HepG2 (cell line): ENCODE measurements around the gene DNM3. TPM values are rescaled to one million over a fixed set of nuclear protein-coding genes. Genes with fewer than 3 reads are reported as not detected.

ENCODE experiments used
- EZH2 ChIP-seq: conservative IDR thresholded peaks from 2 replicates; pipeline ENCODE4 v1.6.1; 2012; ENCODE audit warnings: mild to moderate bottlenecking, low read depth, low read length, moderate library complexity
- HNRNPH1 ChIP-seq: fragments of 200-400 bp; formaldehyde crosslinking; optimal IDR thresholded peaks from 2 replicates; pipeline ENCODE3; 2017; ENCODE audit warnings: mild to moderate bottlenecking, low read depth, low read length
- JUN ChIP-seq: sonication (generic); formaldehyde crosslinking; IDR thresholded peaks from 2 replicates; pipeline ENCODE4 v1.4.0; 2020; ENCODE audit warnings: mild to moderate bottlenecking, missing genetic modification reagents
- KAT8 ChIP-seq: IDR thresholded peaks from 2 replicates; pipeline ENCODE4 v1.6.1; 2016; ENCODE audit warnings: missing genetic modification reagents, missing compliant biosample characterization
- KDM2A ChIP-seq: sonication (generic); formaldehyde crosslinking; IDR thresholded peaks from 2 replicates; pipeline ENCODE4 v1.4.0; 2020; ENCODE audit warnings: low read depth, missing genetic modification reagents, borderline replicate concordance
- MTA3 ChIP-seq: sonication (generic); formaldehyde crosslinking; IDR thresholded peaks from 2 replicates; pipeline ENCODE4 v1.4.0; 2020; ENCODE audit warnings: missing genetic modification reagents
- NFE2L2 ChIP-seq: fragments of 150-350 bp; IDR thresholded peaks from 2 replicates; pipeline ENCODE4 v1.6.1; 2014; ENCODE audit warnings: low read length
- NR2F1 ChIP-seq, 2 experiments: fragments of 450-650 bp in 1 of 2; formaldehyde crosslinking in 1 of 2; IDR thresholded peaks; 2 replicates each; pipeline versions ENCODE4 v1.5.0 to v1.6.1; 2016 to 2020; ENCODE audit warnings: mild to moderate bottlenecking in 1 of 2, missing compliant biosample characterization in 1 of 2, missing genetic modification reagents in 1 of 2, moderate library complexity in 1 of 2
- REXO4 ChIP-seq: sonication (generic); formaldehyde crosslinking; IDR thresholded peaks from 2 replicates; pipeline ENCODE4 v1.8.0; 2022; ENCODE audit warnings: missing genetic modification reagents, mild to moderate bottlenecking, borderline replicate concordance
- RFXAP ChIP-seq: sonication (generic); formaldehyde crosslinking; IDR thresholded peaks from 2 replicates; pipeline ENCODE4 v1.4.0; 2020; ENCODE audit warnings: missing genetic modification reagents, borderline replicate concordance
- XRCC5 ChIP-seq: fragments of 200-400 bp; formaldehyde crosslinking; optimal IDR thresholded peaks from 2 replicates; pipeline ENCODE3; 2017; ENCODE audit warnings: mild to moderate bottlenecking, low read length
- ZMAT3 ChIP-seq: sonication (generic); formaldehyde crosslinking; conservative IDR thresholded peaks from 2 replicates; pipeline ENCODE4 v1.7.0; 2021; ENCODE audit warnings: missing genetic modification reagents
- ZNF138 ChIP-seq: sonication (generic); formaldehyde crosslinking; IDR thresholded peaks from 2 replicates; pipeline ENCODE4 v1.5.0; 2020; ENCODE audit warnings: mild to moderate bottlenecking, low read depth, missing genetic modification reagents
- ZNF207 ChIP-seq: fragments of 450-650 bp; IDR thresholded peaks from 2 replicates; pipeline ENCODE4 v1.6.1; 2016; ENCODE audit warnings: antibody characterized with exemption, borderline replicate concordance
- ZNF225 ChIP-seq: sonication (generic); formaldehyde crosslinking; IDR thresholded peaks from 2 replicates; pipeline ENCODE4 v1.4.0; 2020; ENCODE audit warnings: mild to moderate bottlenecking, missing genetic modification reagents
- ZNF24 ChIP-seq: fragments of 450-650 bp; IDR thresholded peaks from 2 replicates; pipeline ENCODE4 v1.6.1; 2017; ENCODE audit warnings: antibody characterized with exemption, mild to moderate bottlenecking
- ZNF275 ChIP-seq: sonication (generic); formaldehyde crosslinking; IDR thresholded peaks from 2 replicates; pipeline ENCODE4 v1.8.0; 2022; ENCODE audit warnings: missing genetic modification reagents, mild to moderate bottlenecking, inconsistent platforms, borderline replicate concordance
- ZNF572 ChIP-seq: sonication (generic); formaldehyde crosslinking; IDR thresholded peaks from 2 replicates; pipeline ENCODE4 v1.5.1; 2020; ENCODE audit warnings: mild to moderate bottlenecking, missing genetic modification reagents
- ZNF724P ChIP-seq: sonication (generic); formaldehyde crosslinking; IDR thresholded peaks from 2 replicates; pipeline ENCODE4 v1.8.0; 2022; ENCODE audit warnings: missing genetic modification reagents, borderline replicate concordance
- ZNF777 ChIP-seq: sonication (generic); formaldehyde crosslinking; IDR thresholded peaks from 2 replicates; pipeline ENCODE4 v1.4.0; 2020; ENCODE audit warnings: missing genetic modification reagents
- polyA plus RNA-seq, 8 experiments: library from polyadenylated mRNA; depleted of rRNA in 3 of 8; stranded (reverse) in 7 of 8; unstranded in 1 of 8; fragments of >200 nt; fragmentation: Illumina TruSeq in 4 of 8; extraction: Trizol in 4 of 8; gene quantifications; 2 replicates each; pipeline versions ENCODE4 v1.2.1 to v1.2.3, GENCODE V29; 2011 to 2016; ENCODE audit warnings: low read depth in 4 of 8, missing spikeins in 1 of 8, mixed read lengths in 1 of 8; ENCODE audit not compliant: insufficient read depth in 1 of 8
- total RNA-seq, 5 experiments: library from RNA; depleted of rRNA; stranded (reverse); fragments of >200 nt; fragmentation: Illumina TruSeq; extraction: Trizol; gene quantifications; 2 replicates each; pipeline ENCODE4 v1.2.3, GENCODE V29; 2016; ENCODE audit warnings: low read depth in 1 of 5
- TF ChIP-seq, protein P1 (sequence below): sonication (generic); IDR thresholded peaks from 2 replicates; pipeline ENCODE4 v1.6.1; 2016; ENCODE audit warnings: low read depth, borderline replicate concordance
- TF ChIP-seq, protein P2 (sequence below): sonication (generic); formaldehyde crosslinking; IDR thresholded peaks from 2 replicates; pipeline ENCODE4 v1.9.0; 2021; ENCODE audit warnings: missing genetic modification reagents, borderline replicate concordance
- TF ChIP-seq, protein P3 (sequence below): sonication (generic); formaldehyde crosslinking; IDR thresholded peaks from 2 replicates; pipeline ENCODE4 v1.4.0; 2020; ENCODE audit warnings: missing genetic modification reagents, borderline replicate concordance

Gene DNM3
- total and polyA plus RNA-seq, 2 of the 13 experiments (the other 11 are each of a cell fraction or from before 2014, with no cell fraction given), result 0.05 TPM; not detected in 1

DNA sequence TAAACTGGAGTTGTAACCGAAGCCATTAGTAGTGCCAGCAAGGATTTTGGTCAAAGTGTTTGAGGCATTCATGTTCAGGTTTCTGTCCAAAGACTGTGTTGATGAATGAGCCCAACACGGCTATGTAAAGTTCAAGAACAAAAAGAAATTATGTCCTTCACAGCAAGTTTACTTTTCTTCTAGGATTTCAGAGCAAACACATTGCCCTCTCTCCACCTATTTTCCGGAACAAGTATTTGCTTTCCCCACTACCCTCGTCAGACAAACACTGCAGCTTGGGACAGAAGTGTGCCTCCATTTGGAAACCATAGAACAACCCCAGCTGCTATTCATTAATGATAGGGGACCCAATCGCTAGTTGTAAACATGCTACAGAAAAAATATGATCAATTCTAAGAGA lies 427.8 kb downstream of the DNM3 start (continued):
- TF ChIP-seq ZNF275 (CRISPR knock-in tag), result no peak
- TF ChIP-seq NR2F1 (CRISPR knock-in tag; IDR thresholded peaks at IDR 0.05), result no peak
- no peak for TF ChIP-seq MTA3 (CRISPR knock-in tag)
- TF ChIP-seq REXO4 (CRISPR knock-in tag), result no peak
- TF ChIP-seq, protein P1, sequence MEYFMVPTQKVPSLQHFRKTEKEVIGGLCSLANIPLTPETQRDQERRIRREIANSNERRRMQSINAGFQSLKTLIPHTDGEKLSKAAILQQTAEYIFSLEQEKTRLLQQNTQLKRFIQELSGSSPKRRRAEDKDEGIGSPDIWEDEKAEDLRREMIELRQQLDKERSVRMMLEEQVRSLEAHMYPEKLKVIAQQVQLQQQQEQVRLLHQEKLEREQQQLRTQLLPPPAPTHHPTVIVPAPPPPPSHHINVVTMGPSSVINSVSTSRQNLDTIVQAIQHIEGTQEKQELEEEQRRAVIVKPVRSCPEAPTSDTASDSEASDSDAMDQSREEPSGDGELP, result peak; percentile 32; the same call in 1 of the 2 replicates
- no peak for TF ChIP-seq ZNF207
- TF ChIP-seq ZNF572 (CRISPR knock-in tag), result no peak
- no peak for TF ChIP-seq ZNF724P (CRISPR knock-in tag)
- TF ChIP-seq KDM2A (CRISPR knock-in tag), result no peak
- TF ChIP-seq ZNF24, result no peak
- TF ChIP-seq, protein P2, sequence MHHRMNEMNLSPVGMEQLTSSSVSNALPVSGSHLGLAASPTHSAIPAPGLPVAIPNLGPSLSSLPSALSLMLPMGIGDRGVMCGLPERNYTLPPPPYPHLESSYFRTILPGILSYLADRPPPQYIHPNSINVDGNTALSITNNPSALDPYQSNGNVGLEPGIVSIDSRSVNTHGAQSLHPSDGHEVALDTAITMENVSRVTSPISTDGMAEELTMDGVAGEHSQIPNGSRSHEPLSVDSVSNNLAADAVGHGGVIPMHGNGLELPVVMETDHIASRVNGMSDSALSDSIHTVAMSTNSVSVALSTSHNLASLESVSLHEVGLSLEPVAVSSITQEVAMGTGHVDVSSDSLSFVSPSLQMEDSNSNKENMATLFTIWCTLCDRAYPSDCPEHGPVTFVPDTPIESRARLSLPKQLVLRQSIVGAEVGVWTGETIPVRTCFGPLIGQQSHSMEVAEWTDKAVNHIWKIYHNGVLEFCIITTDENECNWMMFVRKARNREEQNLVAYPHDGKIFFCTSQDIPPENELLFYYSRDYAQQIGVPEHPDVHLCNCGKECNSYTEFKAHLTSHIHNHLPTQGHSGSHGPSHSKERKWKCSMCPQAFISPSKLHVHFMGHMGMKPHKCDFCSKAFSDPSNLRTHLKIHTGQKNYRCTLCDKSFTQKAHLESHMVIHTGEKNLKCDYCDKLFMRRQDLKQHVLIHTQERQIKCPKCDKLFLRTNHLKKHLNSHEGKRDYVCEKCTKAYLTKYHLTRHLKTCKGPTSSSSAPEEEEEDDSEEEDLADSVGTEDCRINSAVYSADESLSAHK, result no peak
- TF ChIP-seq ZNF225 (CRISPR knock-in tag), result no peak
- no peak for TF ChIP-seq HNRNPH1
- TF ChIP-seq ZNF777 (CRISPR knock-in tag), result no peak
- no peak for TF ChIP-seq JUN
- no peak for TF ChIP-seq ZMAT3 (CRISPR knock-in tag)
- TF ChIP-seq KAT8 (CRISPR knock-in tag), result peak; percentile 36; the same call in 1 of the 2 replicates
- TF ChIP-seq RFXAP (CRISPR knock-in tag), result no peak
- no peak for TF ChIP-seq XRCC5
- no peak for TF ChIP-seq EZH2
- TF ChIP-seq, protein P3, sequence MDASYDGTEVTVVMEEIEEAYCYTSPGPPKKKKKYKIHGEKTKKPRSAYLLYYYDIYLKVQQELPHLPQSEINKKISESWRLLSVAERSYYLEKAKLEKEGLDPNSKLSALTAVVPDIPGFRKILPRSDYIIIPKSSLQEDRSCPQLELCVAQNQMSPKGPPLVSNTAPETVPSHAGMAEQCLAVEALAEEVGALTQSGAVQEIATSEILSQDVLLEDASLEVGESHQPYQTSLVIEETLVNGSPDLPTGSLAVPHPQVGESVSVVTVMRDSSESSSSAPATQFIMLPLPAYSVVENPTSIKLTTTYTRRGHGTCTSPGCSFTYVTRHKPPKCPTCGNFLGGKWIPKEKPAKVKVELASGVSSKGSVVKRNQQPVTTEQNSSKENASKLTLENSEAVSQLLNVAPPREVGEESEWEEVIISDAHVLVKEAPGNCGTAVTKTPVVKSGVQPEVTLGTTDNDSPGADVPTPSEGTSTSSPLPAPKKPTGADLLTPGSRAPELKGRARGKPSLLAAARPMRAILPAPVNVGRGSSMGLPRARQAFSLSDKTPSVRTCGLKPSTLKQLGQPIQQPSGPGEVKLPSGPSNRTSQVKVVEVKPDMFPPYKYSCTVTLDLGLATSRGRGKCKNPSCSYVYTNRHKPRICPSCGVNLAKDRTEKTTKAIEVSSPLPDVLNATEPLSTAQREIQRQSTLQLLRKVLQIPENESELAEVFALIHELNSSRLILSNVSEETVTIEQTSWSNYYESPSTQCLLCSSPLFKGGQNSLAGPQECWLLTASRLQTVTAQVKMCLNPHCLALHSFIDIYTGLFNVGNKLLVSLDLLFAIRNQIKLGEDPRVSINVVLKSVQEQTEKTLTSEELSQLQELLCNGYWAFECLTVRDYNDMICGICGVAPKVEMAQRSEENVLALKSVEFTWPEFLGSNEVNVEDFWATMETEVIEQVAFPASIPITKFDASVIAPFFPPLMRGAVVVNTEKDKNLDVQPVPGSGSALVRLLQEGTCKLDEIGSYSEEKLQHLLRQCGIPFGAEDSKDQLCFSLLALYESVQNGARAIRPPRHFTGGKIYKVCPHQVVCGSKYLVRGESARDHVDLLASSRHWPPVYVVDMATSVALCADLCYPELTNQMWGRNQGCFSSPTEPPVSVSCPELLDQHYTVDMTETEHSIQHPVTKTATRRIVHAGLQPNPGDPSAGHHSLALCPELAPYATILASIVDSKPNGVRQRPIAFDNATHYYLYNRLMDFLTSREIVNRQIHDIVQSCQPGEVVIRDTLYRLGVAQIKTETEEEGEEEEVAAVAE (CRISPR knock-in tag), result no peak
- no peak for TF ChIP-seq ZNF138 (CRISPR knock-in tag)
- no peak for TF ChIP-seq NFE2L2
